Activated CD8-positive, alpha-beta T cell treated with anti-CD3 and anti-CD28 coated beads for 36 hours (primary cell): ENCODE data around the gene CCER1. TPM values are rescaled to one million over a fixed set of nuclear protein-coding genes. Genes with fewer than 3 reads are reported as not detected.

ENCODE experiments used
- ATAC-seq: fragments of 200-7000 bp; cut with Tn5 transposase; one replicate; pipeline ENCODE4 v1.10.0; 2021; ENCODE audit warnings: mild to moderate bottlenecking, moderate library complexity
- CTCF ChIA-PET: fragments of 350-600 bp; sonication (Branson Sonifier 250); formaldehyde crosslinking; loops from one replicate; lab custom pipeline; 2021; ENCODE audit warnings: antibody characterized with exemption; lab: Charles Lee
- POLR2A ChIA-PET: fragments of 350-600 bp; sonication (Branson Sonifier 250); formaldehyde crosslinking; loops from one replicate; lab custom pipeline; 2021; ENCODE audit warnings: antibody characterized with exemption; lab: Charles Lee
- DNase-seq: peaks from one replicate; pipeline ENCODE4 v3.0.0-alpha.2; 2020
- H3K27ac Mint-ChIP-seq: one replicate; pipeline ENCODE4 v1.8.0; 2021; ENCODE audit warnings: mild to moderate bottlenecking, mixed read lengths
- H3K27me3 Mint-ChIP-seq: one replicate; pipeline ENCODE4 v1.8.0; 2021; ENCODE audit warnings: mixed read lengths
- H3K36me3 Mint-ChIP-seq: one replicate; pipeline ENCODE4 v1.8.0; 2021; ENCODE audit warnings: low read depth, mixed read lengths
- H3K4me1 Mint-ChIP-seq: one replicate; pipeline ENCODE4 v1.8.0; 2021; ENCODE audit warnings: low read depth, mixed read lengths
- H3K4me3 Mint-ChIP-seq: one replicate; pipeline ENCODE4 v1.8.0; 2021; ENCODE audit warnings: mild to moderate bottlenecking, moderate library complexity, mixed read lengths
- H3K9me3 Mint-ChIP-seq: one replicate; pipeline ENCODE4 v1.8.0; 2021; ENCODE audit warnings: mixed read lengths
- intact Hi-C: fragments of 100-400 bp; cut with micrococcal nuclease; formaldehyde crosslinking; loops from one replicate; pipeline ENCODE4 v1.10.0; 2022
- total RNA-seq, 2 experiments: library from RNA; stranded (reverse); gene quantifications; one replicate each; pipeline ENCODE4 v1.2.3, GENCODE V29; 2021
- TF ChIP-seq, protein P1 (sequence below): fragments of 200-600 bp; IDR thresholded peaks from one replicate; pipeline ENCODE4 v1.8.0; 2022; ENCODE audit warnings: antibody characterized with exemption, mild to moderate bottlenecking

Gene CCER1
- total RNA-seq, 2 experiments from 2014 or later: not detected

DNA sequence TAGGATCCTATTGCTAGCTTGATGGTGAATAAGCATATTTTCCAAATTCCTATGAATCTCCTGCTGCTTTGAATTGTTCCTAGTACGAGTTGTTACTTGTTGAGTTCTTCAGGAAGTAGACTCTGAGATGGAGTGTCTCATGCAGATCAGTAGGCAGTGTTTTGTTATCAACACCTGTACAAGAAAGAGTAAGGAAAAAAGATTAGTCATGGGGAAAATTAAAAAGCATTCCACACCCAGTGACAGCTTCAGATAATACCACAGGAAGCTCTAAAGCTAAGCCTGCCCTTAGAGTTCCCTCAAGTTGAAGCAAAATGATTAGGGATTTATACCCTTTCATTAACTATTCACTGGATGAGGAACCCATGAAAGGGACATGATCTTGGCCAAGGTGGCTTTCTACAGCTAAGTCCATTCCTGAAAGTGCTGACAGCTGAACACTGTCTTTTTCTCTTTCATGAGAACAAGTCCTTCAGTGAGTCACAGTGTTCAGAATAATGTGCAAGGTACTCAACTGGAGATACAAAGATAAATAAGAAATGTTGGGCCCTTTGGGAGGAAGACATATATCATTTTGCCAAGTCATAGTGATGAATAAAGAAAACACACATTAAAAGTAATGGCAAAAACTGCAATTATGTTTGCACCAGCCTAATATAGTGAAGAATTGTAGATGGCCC, 49.1 kb downstream of the CCER1 start:
- Mint-ChIP-seq H3K27me3 (no peaks in the 10 kb centered on the region), H3K4me3 (no peak overlapping the region), H3K36me3 (no peaks in the 10 kb centered on the region), H3K27ac (no peak overlapping the region), H3K9me3 (no peaks in the 10 kb centered on the region), H3K4me1 (no peaks in the 10 kb centered on the region)
- ATAC-seq: no peak
- intact Hi-C loops: no loop called here
- TF ChIP-seq, protein P1, sequence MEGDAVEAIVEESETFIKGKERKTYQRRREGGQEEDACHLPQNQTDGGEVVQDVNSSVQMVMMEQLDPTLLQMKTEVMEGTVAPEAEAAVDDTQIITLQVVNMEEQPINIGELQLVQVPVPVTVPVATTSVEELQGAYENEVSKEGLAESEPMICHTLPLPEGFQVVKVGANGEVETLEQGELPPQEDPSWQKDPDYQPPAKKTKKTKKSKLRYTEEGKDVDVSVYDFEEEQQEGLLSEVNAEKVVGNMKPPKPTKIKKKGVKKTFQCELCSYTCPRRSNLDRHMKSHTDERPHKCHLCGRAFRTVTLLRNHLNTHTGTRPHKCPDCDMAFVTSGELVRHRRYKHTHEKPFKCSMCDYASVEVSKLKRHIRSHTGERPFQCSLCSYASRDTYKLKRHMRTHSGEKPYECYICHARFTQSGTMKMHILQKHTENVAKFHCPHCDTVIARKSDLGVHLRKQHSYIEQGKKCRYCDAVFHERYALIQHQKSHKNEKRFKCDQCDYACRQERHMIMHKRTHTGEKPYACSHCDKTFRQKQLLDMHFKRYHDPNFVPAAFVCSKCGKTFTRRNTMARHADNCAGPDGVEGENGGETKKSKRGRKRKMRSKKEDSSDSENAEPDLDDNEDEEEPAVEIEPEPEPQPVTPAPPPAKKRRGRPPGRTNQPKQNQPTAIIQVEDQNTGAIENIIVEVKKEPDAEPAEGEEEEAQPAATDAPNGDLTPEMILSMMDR: no peak
- ChIA-PET CTCF (interaction anchor here (1.1 kb wide), 1 partner anchor 52 kb away, joined by 4 read pairs; no protein-coding TSS in a partner anchor), POLR2A (no interaction called here)
- no peak for DNase-seq

DNA sequence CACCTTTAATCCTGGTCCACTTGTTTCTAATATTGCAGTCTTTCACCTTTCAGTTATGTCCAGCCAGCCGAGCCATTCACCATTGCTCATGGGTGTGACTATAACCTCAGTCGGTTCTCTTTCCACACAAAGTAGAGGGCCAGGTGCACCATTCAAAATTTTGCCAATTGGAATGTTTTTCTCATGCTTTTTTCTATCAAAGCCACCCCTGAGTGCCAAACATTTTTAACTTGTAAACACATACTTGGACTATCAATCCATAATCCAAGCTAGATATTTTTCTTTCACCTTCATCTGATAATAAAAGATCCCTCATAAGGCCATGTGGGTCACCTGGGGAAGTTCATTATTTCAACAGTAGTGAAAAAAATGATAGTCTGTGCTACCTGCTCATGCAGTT, 52.4 kb downstream of the CCER1 start:
- no peak overlapping the region for H3K4me3 Mint-ChIP-seq
- ATAC-seq (no peak), DNase-seq (no peak)
- POLR2A ChIA-PET: no interaction called here
- H3K9me3 Mint-ChIP-seq: no peaks in the 10 kb centered on the region
- H3K27ac Mint-ChIP-seq: no peak overlapping the region
- intact Hi-C loops: no loop called here
- H3K4me1 Mint-ChIP-seq: no peaks in the 10 kb centered on the region
- H3K27me3 Mint-ChIP-seq: peaks cover 1% of the 10 kb centered on the region
- TF ChIP-seq, protein P1: no peak
- CTCF ChIA-PET: interaction anchor here (1.0 kb wide), 1 partner anchor 102 kb away, joined by 3 read pairs; the partner anchor contains the start of gene EPYC
- H3K36me3 Mint-ChIP-seq: no peaks in the 10 kb centered on the region

Other genes starting within 250 kb of the CCER1 start
- gene EPYC, start 49.8 kb upstream of the CCER1 start, total RNA-seq: not detected
- gene KERA, start 102.8 kb upstream of the CCER1 start, total RNA-seq: not detected
- gene LUM, start 156.3 kb upstream of the CCER1 start, total RNA-seq: not detected
- not detected for gene DCN, start 227.6 kb upstream of the CCER1 start, total RNA-seq